H1 (cell line): Measurements from ENCODE around the gene MUS81. TPM values are rescaled to one million over a fixed set of nuclear protein-coding genes. Genes with fewer than 3 reads are reported as not detected.

Source experiments
- CTCF ChIA-PET: fragments of 300-600 bp; sonication (Branson Sonifier 250); formaldehyde crosslinking; loops from one replicate; lab custom pipeline; 2021; ENCODE audit not compliant: partially characterized antibody; lab: Charles Lee
- POLR2A ChIA-PET: fragments of 300-600 bp; sonication (Branson Sonifier 250); formaldehyde crosslinking; loops from one replicate; lab custom pipeline; 2021; ENCODE audit warnings: inconsistent platforms; ENCODE audit not compliant: partially characterized antibody; lab: Charles Lee
- DNase-seq, 2 experiments: peaks; one replicate each; pipeline versions ENCODE4 v3.0.0 to v3.0.0-alpha.2; 2010 to 2022; ENCODE audit warnings: low spot score in 2 of 2, low read depth in 1 of 2, mixed read lengths in 1 of 2
- FAIRE-seq: peaks from 2 replicates; lab custom pipeline; 2011; peaks lifted over from hg19 to GRCh38; lab: Jason Lieb, UNC
- H2AFZ ChIP-seq: 2 replicates; pipeline ENCODE4 v1.8.1; 2012; ENCODE audit warnings: low read length, inconsistent platforms
- H2AK5ac ChIP-seq: 2 replicates; pipeline ENCODE4 v1.6.1; 2013; ENCODE audit warnings: low read depth, low read length
- H2BK120ac ChIP-seq: replicated peaks from 2 replicates; pipeline ENCODE3; 2013; ENCODE audit warnings: low read depth, low read length, inconsistent platforms
- H2BK12ac ChIP-seq: 2 replicates; pipeline ENCODE4 v1.6.1; 2013; ENCODE audit warnings: low read depth, low read length
- H2BK15ac ChIP-seq: 2 replicates; pipeline ENCODE4 v1.6.1; 2013; ENCODE audit warnings: low read length
- H2BK20ac ChIP-seq: 2 replicates; pipeline ENCODE4 v1.6.1; 2013; ENCODE audit warnings: low read length
- H2BK5ac ChIP-seq: 2 replicates; pipeline ENCODE4 v1.6.1; 2013; ENCODE audit warnings: low read depth, low read length
- H3K14ac ChIP-seq: 2 replicates; pipeline ENCODE4 v1.6.1; 2013; ENCODE audit warnings: inconsistent platforms; ENCODE audit not compliant: insufficient read length
- H3K18ac ChIP-seq: 2 replicates; pipeline ENCODE4 v1.6.1; 2013; ENCODE audit warnings: low read length; ENCODE audit errors: extremely low read depth
- H3K23ac ChIP-seq: 2 replicates; pipeline ENCODE4 v1.6.1; 2013; ENCODE audit warnings: inconsistent platforms; ENCODE audit not compliant: insufficient read length
- H3K23me2 ChIP-seq: 2 replicates; pipeline ENCODE4 v1.6.1; 2013; ENCODE audit warnings: low read depth, low read length
- H3K27ac ChIP-seq: 2 replicates; pipeline ENCODE4 v1.6.1; 2011; ENCODE audit warnings: low read depth, low read length, inconsistent platforms
- H3K27me3 ChIP-seq, 4 experiments: replicated peaks in 1 of 4; 1 replicate in 1 of 4; 2 replicates in 3 of 4; pipeline versions ENCODE4 v1.6.1 to v1.8.1; 2011 to 2013; ENCODE audit warnings: low read length in 3 of 4, mild to moderate bottlenecking in 3 of 4, inconsistent platforms in 2 of 4, mixed read lengths in 2 of 4, moderate library complexity in 1 of 4; ENCODE audit not compliant: control insufficient read depth in 3 of 4, insufficient read depth in 3 of 4; ENCODE audit errors: extremely low read depth in 1 of 4
- H3K36me3 ChIP-seq, 4 experiments: 2 replicates each; pipeline versions ENCODE4 v1.6.1 to v1.8.1; 2011 to 2013; ENCODE audit warnings: mild to moderate bottlenecking in 4 of 4, low read length in 3 of 4, moderate library complexity in 2 of 4, control low read depth in 1 of 4, inconsistent platforms in 1 of 4; ENCODE audit not compliant: insufficient read depth in 4 of 4, control insufficient read depth in 2 of 4
- H3K4ac ChIP-seq: replicated peaks from 2 replicates; pipeline ENCODE3; 2013; ENCODE audit warnings: low read length, low read depth, mixed read lengths, inconsistent platforms; ENCODE audit not compliant: insufficient read length
- H3K4me1 ChIP-seq, 4 experiments: replicated peaks in 1 of 4; 1 replicate in 1 of 4; 2 replicates in 3 of 4; pipeline versions ENCODE4 v1.6.1 to v1.8.1; 2011 to 2013; ENCODE audit warnings: low read length in 3 of 4, inconsistent platforms in 2 of 4, mixed read lengths in 1 of 4; ENCODE audit not compliant: insufficient read depth in 4 of 4, control insufficient read depth in 3 of 4
- H3K4me2 ChIP-seq, 2 experiments: 2 replicates each; pipeline versions ENCODE4 v1.6.1 to v1.8.1; 2011 to 2013; ENCODE audit warnings: low read depth in 2 of 2, low read length in 2 of 2, control low read depth in 1 of 2, inconsistent platforms in 1 of 2, mild to moderate bottlenecking in 1 of 2; ENCODE audit not compliant: insufficient read depth in 1 of 2
- H3K4me3 ChIP-seq, 4 experiments: fragments of 200-600, 300-600 bp in 1 of 4; sonication (generic), shearing (Covaris generic), sonication (Bioruptor Twin) in 1 of 4; 2 replicates each; pipeline versions ENCODE4 v1.5.1 to v1.8.1; 2011 to 2016; ENCODE audit warnings: low read length in 4 of 4, low read depth in 3 of 4, control low read depth in 2 of 4, inconsistent platforms in 2 of 4, mild to moderate bottlenecking in 2 of 4, mixed read lengths in 1 of 4, moderate library complexity in 1 of 4; ENCODE audit not compliant: insufficient read depth in 2 of 4; ENCODE audit errors: extremely low read depth in 1 of 4
- H3K56ac ChIP-seq: replicated peaks from 2 replicates; pipeline ENCODE3; 2013; ENCODE audit warnings: low read depth, mild to moderate bottlenecking, mixed read lengths, low read length, inconsistent platforms; ENCODE audit not compliant: insufficient read length
- H3K79me1 ChIP-seq: 2 replicates; pipeline ENCODE4 v1.6.1; 2013; ENCODE audit warnings: low read depth, low read length, control low read depth
- H3K79me2 ChIP-seq, 2 experiments: 2 replicates each; pipeline versions ENCODE4 v1.6.1 to v1.8.1; 2012 to 2013; ENCODE audit warnings: low read length in 2 of 2, mild to moderate bottlenecking in 2 of 2, inconsistent platforms in 1 of 2; ENCODE audit not compliant: insufficient read depth in 2 of 2, control insufficient read depth in 1 of 2
- H3K9ac ChIP-seq, 4 experiments: replicated peaks in 1 of 4; 1 replicate in 1 of 4; 2 replicates in 3 of 4; pipeline versions ENCODE4 v1.6.1 to v1.8.1; 2011 to 2013; ENCODE audit warnings: low read depth in 3 of 4, low read length in 3 of 4, control low read depth in 2 of 4, mild to moderate bottlenecking in 2 of 4, moderate library complexity in 2 of 4, inconsistent platforms in 1 of 4; ENCODE audit errors: extremely low read depth in 1 of 4
- H3K9me3 ChIP-seq, 2 experiments: 2 replicates each; pipeline versions ENCODE4 v1.6.1 to v1.8.1; 2012 to 2013; ENCODE audit warnings: mild to moderate bottlenecking in 2 of 2, moderate library complexity in 2 of 2, control low read depth in 1 of 2, inconsistent platforms in 1 of 2, low read depth in 1 of 2, low read length in 1 of 2, mixed read lengths in 1 of 2; ENCODE audit not compliant: insufficient read depth in 2 of 2
- H4K20me1 ChIP-seq, 2 experiments: replicated peaks in 1 of 2; 2 replicates each; pipeline versions ENCODE3 to v1.8.1; 2011 to 2013; ENCODE audit warnings: inconsistent platforms in 2 of 2, low read length in 2 of 2, mild to moderate bottlenecking in 1 of 2; ENCODE audit not compliant: insufficient read depth in 2 of 2, control insufficient read depth in 1 of 2
- H4K5ac ChIP-seq: 2 replicates; pipeline ENCODE4 v1.6.1; 2013; ENCODE audit warnings: low read length, low read depth, mixed read lengths, inconsistent platforms; ENCODE audit not compliant: insufficient read length
- H4K8ac ChIP-seq: 2 replicates; pipeline ENCODE4 v1.8.0; 2013; ENCODE audit warnings: mild to moderate bottlenecking, moderate library complexity, low read length, inconsistent platforms; ENCODE audit not compliant: insufficient read depth; ENCODE audit errors: extremely low read depth
- H4K91ac ChIP-seq: replicated peaks from 2 replicates; pipeline ENCODE3; 2013; ENCODE audit warnings: low read length, mixed read lengths, inconsistent platforms; ENCODE audit not compliant: insufficient read length
- BACH1 ChIP-seq: IDR thresholded peaks from 2 replicates; pipeline ENCODE4 v1.6.1; 2012; ENCODE audit warnings: low read length, improper control_type of control experiment
- CBX8 ChIP-seq: fragments of 300-800, 300-1000 bp; sonication (generic); IDR thresholded peaks from 2 replicates; pipeline ENCODE4 v1.7.1; 2016; ENCODE audit warnings: low read depth, low read length, borderline replicate concordance
- CREB1 ChIP-seq: IDR thresholded peaks from 2 replicates; pipeline ENCODE4 v1.6.1; 2012; ENCODE audit warnings: inconsistent platforms
- KDM5A ChIP-seq: fragments of 200-600 bp; IDR thresholded peaks from 2 replicates; pipeline ENCODE4 v1.7.1; 2012; ENCODE audit warnings: mild to moderate bottlenecking, low read length, inconsistent platforms, mixed read lengths
- POLR2A ChIP-seq, 2 experiments: IDR thresholded peaks; 1 replicate in 1 of 2; 2 replicates in 1 of 2; pipeline ENCODE4 v1.6.1; 2011; ENCODE audit warnings: low read depth in 2 of 2, low read length in 2 of 2, mild to moderate bottlenecking in 2 of 2; ENCODE audit errors: control extremely low read depth in 1 of 2
- TAF1 ChIP-seq: IDR thresholded peaks from 2 replicates; pipeline ENCODE4 v1.6.1; 2011; ENCODE audit warnings: mild to moderate bottlenecking, low read depth, low read length
- TBP ChIP-seq: IDR thresholded peaks from 2 replicates; pipeline ENCODE4 v1.6.1; 2011; ENCODE audit warnings: low read depth, low read length, improper control_type of control experiment
- YY1 ChIP-seq: IDR thresholded peaks from 2 replicates; pipeline ENCODE4 v1.6.1; 2011; ENCODE audit warnings: low read depth, mild to moderate bottlenecking, low read length
- ZNF274 ChIP-seq: IDR thresholded peaks from 2 replicates; pipeline ENCODE4 v1.7.0; 2012; ENCODE audit warnings: low read length, borderline replicate concordance; ENCODE audit errors: extremely low read depth
- WGBS, 2 experiments: shearing (Covaris generic) in 1 of 2; methylation state at CpG; one replicate each; pipeline versions ENCODE4 v1.1.6 to v1.1.7; 2013 to 2015; ENCODE audit warnings: low lambda C conversion rate in 2 of 2, mixed read lengths in 2 of 2, inconsistent platforms in 1 of 2, low coverage in 1 of 2, missing lambda C conversion rate in 1 of 2; ENCODE audit not compliant: insufficient replicate concordance in 2 of 2, insufficient coverage in 1 of 2, insufficient read length in 1 of 2; ENCODE audit errors: extremely low coverage in 1 of 2, missing lambda C conversion rate in 1 of 2; 5-methylcytosine and 5-hydroxymethylcytosine counted together
- polyA plus RNA-seq, 7 experiments: library from polyadenylated mRNA; depleted of rRNA in 3 of 7; stranded (reverse) in 5 of 7; unstranded in 2 of 7; fragments of >200 nt in 5 of 7; fragments of 200-250 nt in 2 of 7; gene quantifications; 1 replicate in 5 of 7; 2 replicates in 1 of 7; 4 replicates in 1 of 7; pipeline versions ENCODE4 v1.2.1 to v1.2.3, GENCODE V29; 2011 to 2013; ENCODE audit warnings: missing spikeins in 2 of 7, mixed read lengths in 2 of 7
- total RNA-seq: library from RNA; stranded (reverse); fragmentation: NEBNext Ultra II Directional; extraction: Animal tissue kit (Norgen Biotek cat#: 25700); gene quantifications from 2 replicates; pipeline ENCODE4 v1.2.1, GENCODE V29; 2021

MUS81 gene
- total and polyA plus RNA-seq, 2 of the 8 experiments (the other 6 are each of a cell fraction or from before 2014, with no cell fraction given) = 30.2 to 31.5 TPM

- CTCF ChIA-PET = interaction anchor here (0.6 to 19.6 kb wide), 9 partner anchors 12 to 203 kb away, joined by 3 to 347 read pairs (median 4); partner anchors contain the start of gene AP5B1
- H3K36me3 ChIP-seq = no peaks in the 10 kb centered on the region; a peak in 1 of 8 replicates
- H3K9me3 ChIP-seq = no peaks in the 10 kb centered on the region
- H3K27me3 ChIP-seq = peaks cover 0 to 9% (median 5%) of the 10 kb centered on the region in 4 experiments; a peak in 4 of 7 replicates
- no peak overlapping the region for H3K23ac ChIP-seq
- FAIRE-seq = no peak
- no peak overlapping the region for H3K4ac ChIP-seq
- no peak overlapping the region for H3K14ac ChIP-seq
- no peak overlapping the region for H2BK15ac ChIP-seq
- 85% methylated on average over 4 of the region's 4 CpGs; no CpG with 5 or more reads in 1 of the 2 experiments for WGBS, 2 experiments
- no peak overlapping the region for H3K4me3 ChIP-seq
- H4K8ac ChIP-seq = no peak overlapping the region
- H3K4me2 ChIP-seq = no peak overlapping the region
- no peak overlapping the region for H3K27ac ChIP-seq
- no peak overlapping the region for H4K5ac ChIP-seq
- H2AFZ ChIP-seq = no peak overlapping the region
- no peak overlapping the region for H2BK12ac ChIP-seq
- no peak overlapping the region for H3K56ac ChIP-seq
- H4K91ac ChIP-seq = no peak overlapping the region
- no peaks in the 10 kb centered on the region; the same call in 1 of the 2 replicates for H3K79me1 ChIP-seq
- TF ChIP-seq CBX8 (no peak), CREB1 (no peak), TAF1 (no peak), BACH1 (no peak), POLR2A (IDR thresholded peaks at IDR 0.05; ENCODE audit: control extremely low read depth in 1 of 2, low read depth in 2 of 2, low read length in 2 of 2) (no peak), YY1 (no peak), ZNF274 (no peak), TBP (no peak), KDM5A (no peak)
- TF ChIP-seq, all 59 proteins: peak for 0
- no peak overlapping the region for H3K18ac ChIP-seq
- H3K23me2 ChIP-seq = peaks cover 17% of the 10 kb centered on the region
- no peak overlapping the region for H2BK20ac ChIP-seq
- H3K79me2 ChIP-seq = peaks cover 0 to 3% of the 10 kb centered on the region in 2 experiments; a peak in 1 of 4 replicates
- H2AK5ac ChIP-seq = no peak overlapping the region
- POLR2A ChIA-PET = interaction anchor here (0.6 to 1.5 kb wide), 6 partner anchors 11 to 209 kb away, joined by 3 to 4 read pairs (median 4); partner anchors contain the start of gene MUS81
- no peak overlapping the region; a peak in 1 of 7 replicates for H3K9ac ChIP-seq
- peaks cover 0 to 6% (median 5%) of the 10 kb centered on the region in 4 experiments; a peak in 6 of 7 replicates for H3K4me1 ChIP-seq
- peaks cover 0 to 4% of the 10 kb centered on the region in 2 experiments for H4K20me1 ChIP-seq
- no peak overlapping the region for H2BK120ac ChIP-seq
- H2BK5ac ChIP-seq = no peak overlapping the region
- no peak for DNase-seq
These were observed 30.8 kb upstream of the MUS81 start for GRCh38 chr11:65829459-65829858.
